H9 (cell line): Measurements from ENCODE around the gene SMCO3. TPM values are rescaled to one million over a fixed set of nuclear protein-coding genes. Genes with fewer than 3 reads are reported as not detected.
A peak's percentile ranks its signal among the peaks of the same experiment; 100 is the strongest.

Experiments
- DNase-seq: peaks from one replicate; pipeline ENCODE4 v3.0.0-alpha.2; 2017
- H2AFZ ChIP-seq: one replicate; pipeline ENCODE4 v1.6.1; 2013; ENCODE audit warnings: mild to moderate bottlenecking, low read length, control low read depth, moderate library complexity
- H2AK5ac ChIP-seq: 2 replicates; pipeline ENCODE4 v1.6.1; 2013; ENCODE audit warnings: low read length, control low read depth, mixed read lengths; ENCODE audit not compliant: insufficient read length
- H2BK120ac ChIP-seq: one replicate; pipeline ENCODE4 v1.6.1; 2013; ENCODE audit warnings: low read depth, mild to moderate bottlenecking, low read length, control low read depth, inconsistent platforms; ENCODE audit not compliant: poor library complexity, severe bottlenecking
- H2BK12ac ChIP-seq: 2 replicates; pipeline ENCODE4 v1.6.1; 2013; ENCODE audit warnings: low read length, control low read depth, mixed read lengths, low read depth; ENCODE audit not compliant: insufficient read length
- H2BK15ac ChIP-seq: 2 replicates; pipeline ENCODE4 v1.6.1; 2013; ENCODE audit warnings: low read depth, low read length, control low read depth
- H2BK20ac ChIP-seq: one replicate; pipeline ENCODE4 v1.6.1; 2013; ENCODE audit warnings: low read depth, mild to moderate bottlenecking, low read length, control low read depth, inconsistent platforms; ENCODE audit not compliant: poor library complexity, severe bottlenecking
- H2BK5ac ChIP-seq: 2 replicates; pipeline ENCODE4 v1.6.1; 2013; ENCODE audit warnings: low read length, control low read depth, mixed read lengths; ENCODE audit not compliant: insufficient read length
- H3K14ac ChIP-seq: 2 replicates; pipeline ENCODE4 v1.6.1; 2013; ENCODE audit warnings: low read length, control low read depth; ENCODE audit not compliant: insufficient read depth
- H3K18ac ChIP-seq: 2 replicates; pipeline ENCODE4 v1.6.1; 2013; ENCODE audit warnings: low read depth, mild to moderate bottlenecking, mixed read lengths, low read length, control low read depth; ENCODE audit not compliant: insufficient read length
- H3K23ac ChIP-seq: 2 replicates; pipeline ENCODE4 v1.6.1; 2013; ENCODE audit warnings: low read length, control low read depth, mixed read lengths, low read depth; ENCODE audit not compliant: insufficient read length
- H3K23me2 ChIP-seq: 2 replicates; pipeline ENCODE4 v1.6.1; 2013; ENCODE audit warnings: low read depth, mild to moderate bottlenecking, mixed read lengths, low read length, control low read depth; ENCODE audit not compliant: insufficient read length, poor library complexity, severe bottlenecking
- H3K27ac ChIP-seq: 2 replicates; pipeline ENCODE4 v1.5.1; 2013; ENCODE audit warnings: low read length, control low read depth, mixed read lengths, low read depth; ENCODE audit not compliant: insufficient read length
- H3K27me3 ChIP-seq: 2 replicates; pipeline ENCODE4 v1.6.1; 2013; ENCODE audit warnings: low read length, control low read depth, inconsistent platforms; ENCODE audit not compliant: insufficient read depth
- H3K4ac ChIP-seq: 2 replicates; pipeline ENCODE4 v1.6.1; 2013; ENCODE audit warnings: low read depth, mild to moderate bottlenecking, control low read depth, inconsistent platforms, low read length, moderate library complexity
- H3K4me1 ChIP-seq: 2 replicates; pipeline ENCODE4 v1.6.1; 2013; ENCODE audit warnings: low read length, control low read depth, inconsistent platforms; ENCODE audit not compliant: insufficient read depth
- H3K4me2 ChIP-seq: 2 replicates; pipeline ENCODE4 v1.6.1; 2013; ENCODE audit warnings: low read length, control low read depth, mixed read lengths; ENCODE audit not compliant: insufficient read length, insufficient read depth
- H3K56ac ChIP-seq: 2 replicates; pipeline ENCODE4 v1.6.1; 2013; ENCODE audit warnings: low read depth, mild to moderate bottlenecking, mixed read lengths, low read length, control low read depth; ENCODE audit not compliant: insufficient read length
- H3K79me1 ChIP-seq: 2 replicates; pipeline ENCODE4 v1.6.1; 2013; ENCODE audit warnings: low read depth, mild to moderate bottlenecking, moderate library complexity, low read length, control low read depth, inconsistent platforms; ENCODE audit not compliant: insufficient read depth, poor library complexity, severe bottlenecking
- H3K79me2 ChIP-seq: 2 replicates; pipeline ENCODE4 v1.6.1; 2013; ENCODE audit warnings: low read length, control low read depth, inconsistent platforms; ENCODE audit not compliant: insufficient read depth
- H3K9ac ChIP-seq: 2 replicates; pipeline ENCODE4 v1.6.1; 2013; ENCODE audit warnings: low read length, control low read depth, mixed read lengths; ENCODE audit not compliant: insufficient read length; ENCODE audit errors: extremely low read depth
- H3K9me3 ChIP-seq: one replicate; pipeline ENCODE4 v1.6.1; 2013; ENCODE audit warnings: low read depth, low read length, inconsistent platforms; ENCODE audit not compliant: control insufficient read depth
- H3T11ph ChIP-seq: one replicate; pipeline ENCODE4 v1.6.1; 2013; ENCODE audit warnings: mild to moderate bottlenecking, low read length, control low read depth, inconsistent platforms
- H4K20me1 ChIP-seq: one replicate; pipeline ENCODE4 v1.6.1; 2013; ENCODE audit not compliant: control insufficient read depth, insufficient read length, insufficient read depth
- H4K5ac ChIP-seq: 2 replicates; pipeline ENCODE4 v1.6.1; 2013; ENCODE audit warnings: low read depth, mild to moderate bottlenecking, mixed read lengths, low read length, control low read depth; ENCODE audit not compliant: insufficient read length
- H4K8ac ChIP-seq: replicated peaks from 2 replicates; pipeline ENCODE4 v1.6.1; 2013; ENCODE audit warnings: low read length, control low read depth, mixed read lengths, low read depth; ENCODE audit not compliant: insufficient read length
- H4K91ac ChIP-seq: 2 replicates; pipeline ENCODE4 v1.6.1; 2013; ENCODE audit warnings: low read depth, mild to moderate bottlenecking, moderate library complexity, mixed read lengths, low read length, control low read depth; ENCODE audit not compliant: insufficient read length
- H3K27ac Mint-ChIP-seq, 3 experiments: 2 replicates in 2 of 3; 3 replicates in 1 of 3; pipeline ENCODE4 v1.8.0; 2020 to 2021; ENCODE audit warnings: mixed read lengths in 3 of 3, mild to moderate bottlenecking in 1 of 3, moderate library complexity in 1 of 3
- H3K27me3 Mint-ChIP-seq: 2 replicates; pipeline ENCODE4 v1.8.0; 2021; ENCODE audit warnings: low read depth, mild to moderate bottlenecking, moderate library complexity, mixed read lengths
- H3K36me3 Mint-ChIP-seq, 3 experiments: 2 replicates in 2 of 3; 3 replicates in 1 of 3; pipeline ENCODE4 v1.8.0; 2020 to 2021; ENCODE audit warnings: low read depth in 3 of 3, mixed read lengths in 3 of 3; ENCODE audit not compliant: insufficient read depth in 1 of 3
- H3K4me1 Mint-ChIP-seq, 2 experiments: 2 replicates each; pipeline ENCODE4 v1.8.0; 2020; ENCODE audit warnings: mixed read lengths in 2 of 2
- H3K4me3 Mint-ChIP-seq, 2 experiments: 2 replicates in 1 of 2; 3 replicates in 1 of 2; pipeline ENCODE4 v1.8.0; 2020 to 2021; ENCODE audit warnings: mild to moderate bottlenecking in 2 of 2, mixed read lengths in 2 of 2, moderate library complexity in 1 of 2
- H3K9me3 Mint-ChIP-seq, 2 experiments: 2 replicates in 1 of 2; 3 replicates in 1 of 2; pipeline ENCODE4 v1.8.0; 2020; ENCODE audit warnings: mild to moderate bottlenecking in 2 of 2, mixed read lengths in 2 of 2, moderate library complexity in 1 of 2
- WGBS: extraction: QIAGEN DNeasy Blood & Tissue Kit; methylation state at CpG from one replicate; pipeline ENCODE4 v1.1.7; 2013; ENCODE audit warnings: missing lambda C conversion rate, low lambda C conversion rate, mixed read lengths; ENCODE audit not compliant: insufficient read length; ENCODE audit errors: extremely low coverage; 5-methylcytosine and 5-hydroxymethylcytosine counted together
- total RNA-seq: library from RNA; stranded (reverse); gene quantifications from 2 replicates; pipeline ENCODE4 v1.2.1, GENCODE V29; 2021
- TF ChIP-seq, protein P1 (sequence below): fragments of 200-600 bp; sonication (generic); conservative IDR thresholded peaks from 3 replicates; pipeline ENCODE4 v1.8.0; 2021; ENCODE audit warnings: antibody characterized with exemption, mild to moderate bottlenecking

SMCO3 gene
- total RNA-seq, 1 experiment from 2014 or later, result not detected

DNA sequence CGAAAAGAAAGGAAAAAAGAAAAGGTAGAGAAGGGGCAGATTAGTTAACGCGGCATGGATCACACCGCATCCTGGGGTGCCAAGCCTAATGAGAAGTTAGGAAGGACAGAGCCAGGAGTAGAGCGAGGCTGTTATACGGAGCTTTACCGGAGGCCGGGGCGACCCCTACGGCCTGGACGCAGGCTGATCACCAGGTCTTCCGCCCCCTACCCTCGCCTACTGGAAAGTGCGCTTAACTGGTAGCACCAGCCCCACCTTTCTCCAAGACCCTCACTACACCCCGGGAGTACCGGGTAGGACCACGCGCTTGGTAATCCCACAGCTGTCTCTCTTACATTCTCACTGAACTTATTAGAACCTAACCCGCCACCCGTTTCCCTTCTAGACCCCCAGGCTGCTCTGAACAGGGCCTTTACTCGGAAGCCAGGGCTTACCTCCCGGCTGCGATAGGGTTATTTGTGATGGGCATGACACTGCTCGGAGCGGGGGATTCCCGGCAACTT, 44.5 kb downstream of the SMCO3 start:
- Histone ChIP-seq H4K91ac (no peak overlapping the region), H3K56ac (no peak overlapping the region), H2AK5ac (no peak overlapping the region), H3K27ac (peak overlapping the region; percentile 87), H3K23me2 (peaks cover 8% of the 10 kb centered on the region), H2AFZ (no peak overlapping the region), H3K9me3 (no peaks in the 10 kb centered on the region), H3K9ac (peak overlapping the region; percentile 92), H3K18ac (peak overlapping the region; percentile 55), H4K5ac (no peak overlapping the region), H3K4me2 (peak overlapping the region; percentile 89), H2BK15ac (no peak overlapping the region), H3K4me1 (no peaks in the 10 kb centered on the region), H3K79me1 (no peaks in the 10 kb centered on the region), H3K14ac (peak overlapping the region; percentile 65; the same call in 1 of the 2 replicates), H4K20me1 (peaks cover 3% of the 10 kb centered on the region), H3T11ph (no peak overlapping the region), H2BK120ac (no peak overlapping the region), H2BK12ac (no peak overlapping the region), H3K4ac (no peak overlapping the region), H2BK5ac (no peak overlapping the region), H2BK20ac (no peak overlapping the region), H4K8ac (no peak overlapping the region), H3K23ac (no peak overlapping the region), H3K27me3 (no peaks in the 10 kb centered on the region), H3K79me2 (no peaks in the 10 kb centered on the region; the same call in 1 of the 2 replicates)
- Mint-ChIP-seq H3K27me3 (peaks cover 5% of the 10 kb centered on the region; the same call in 1 of the 2 replicates), H3K36me3 (peaks cover 18 to 33% (median 26%) of the 10 kb centered on the region in 3 experiments), H3K4me1 (peaks cover 18 to 29% of the 10 kb centered on the region in 2 experiments), H3K9me3 (peaks cover 7 to 9% of the 10 kb centered on the region in 2 experiments; a peak in 4 of 5 replicates), H3K27ac (peak overlapping the region; percentile 97 to 99 (median 98)), H3K4me3 (peak overlapping the region; percentile 96 to 98)
- TF ChIP-seq, protein P1, sequence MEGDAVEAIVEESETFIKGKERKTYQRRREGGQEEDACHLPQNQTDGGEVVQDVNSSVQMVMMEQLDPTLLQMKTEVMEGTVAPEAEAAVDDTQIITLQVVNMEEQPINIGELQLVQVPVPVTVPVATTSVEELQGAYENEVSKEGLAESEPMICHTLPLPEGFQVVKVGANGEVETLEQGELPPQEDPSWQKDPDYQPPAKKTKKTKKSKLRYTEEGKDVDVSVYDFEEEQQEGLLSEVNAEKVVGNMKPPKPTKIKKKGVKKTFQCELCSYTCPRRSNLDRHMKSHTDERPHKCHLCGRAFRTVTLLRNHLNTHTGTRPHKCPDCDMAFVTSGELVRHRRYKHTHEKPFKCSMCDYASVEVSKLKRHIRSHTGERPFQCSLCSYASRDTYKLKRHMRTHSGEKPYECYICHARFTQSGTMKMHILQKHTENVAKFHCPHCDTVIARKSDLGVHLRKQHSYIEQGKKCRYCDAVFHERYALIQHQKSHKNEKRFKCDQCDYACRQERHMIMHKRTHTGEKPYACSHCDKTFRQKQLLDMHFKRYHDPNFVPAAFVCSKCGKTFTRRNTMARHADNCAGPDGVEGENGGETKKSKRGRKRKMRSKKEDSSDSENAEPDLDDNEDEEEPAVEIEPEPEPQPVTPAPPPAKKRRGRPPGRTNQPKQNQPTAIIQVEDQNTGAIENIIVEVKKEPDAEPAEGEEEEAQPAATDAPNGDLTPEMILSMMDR, result no peak; the same call in 2 of the 3 replicates
- DNase-seq, result peak; percentile 87
- no CpG with 5 or more reads among the region's 26 CpGs for WGBS
